H1 (cell line): Measurements from ENCODE around the gene TSHZ2. TPM values are rescaled to one million over a fixed set of nuclear protein-coding genes. Genes with fewer than 3 reads are reported as not detected.

Experiments used
- CTCF ChIA-PET: fragments of 300-600 bp; sonication (Branson Sonifier 250); formaldehyde crosslinking; loops from one replicate; lab custom pipeline; 2021; ENCODE audit not compliant: partially characterized antibody; lab: Charles Lee
- POLR2A ChIA-PET: fragments of 300-600 bp; sonication (Branson Sonifier 250); formaldehyde crosslinking; loops from one replicate; lab custom pipeline; 2021; ENCODE audit warnings: inconsistent platforms; ENCODE audit not compliant: partially characterized antibody; lab: Charles Lee
- DNase-seq, 2 experiments: peaks; one replicate each; pipeline versions ENCODE4 v3.0.0 to v3.0.0-alpha.2; 2010 to 2022; ENCODE audit warnings: low spot score in 2 of 2, low read depth in 1 of 2, mixed read lengths in 1 of 2
- FAIRE-seq: peaks from 2 replicates; lab custom pipeline; 2011; peaks lifted over from hg19 to GRCh38; lab: Jason Lieb, UNC
- H2AFZ ChIP-seq: 2 replicates; pipeline ENCODE4 v1.8.1; 2012; ENCODE audit warnings: low read length, inconsistent platforms
- H2AK5ac ChIP-seq: 2 replicates; pipeline ENCODE4 v1.6.1; 2013; ENCODE audit warnings: low read depth, low read length
- H2BK120ac ChIP-seq: replicated peaks from 2 replicates; pipeline ENCODE3; 2013; ENCODE audit warnings: low read depth, low read length, inconsistent platforms
- H2BK12ac ChIP-seq: 2 replicates; pipeline ENCODE4 v1.6.1; 2013; ENCODE audit warnings: low read depth, low read length
- H2BK15ac ChIP-seq: 2 replicates; pipeline ENCODE4 v1.6.1; 2013; ENCODE audit warnings: low read length
- H2BK20ac ChIP-seq: 2 replicates; pipeline ENCODE4 v1.6.1; 2013; ENCODE audit warnings: low read length
- H2BK5ac ChIP-seq: 2 replicates; pipeline ENCODE4 v1.6.1; 2013; ENCODE audit warnings: low read depth, low read length
- H3K14ac ChIP-seq: 2 replicates; pipeline ENCODE4 v1.6.1; 2013; ENCODE audit warnings: inconsistent platforms; ENCODE audit not compliant: insufficient read length
- H3K18ac ChIP-seq: 2 replicates; pipeline ENCODE4 v1.6.1; 2013; ENCODE audit warnings: low read length; ENCODE audit errors: extremely low read depth
- H3K23ac ChIP-seq: 2 replicates; pipeline ENCODE4 v1.6.1; 2013; ENCODE audit warnings: inconsistent platforms; ENCODE audit not compliant: insufficient read length
- H3K23me2 ChIP-seq: 2 replicates; pipeline ENCODE4 v1.6.1; 2013; ENCODE audit warnings: low read depth, low read length
- H3K27ac ChIP-seq: 2 replicates; pipeline ENCODE4 v1.6.1; 2011; ENCODE audit warnings: low read depth, low read length, inconsistent platforms
- H3K27me3 ChIP-seq, 4 experiments: replicated peaks in 1 of 4; 1 replicate in 1 of 4; 2 replicates in 3 of 4; pipeline versions ENCODE4 v1.6.1 to v1.8.1; 2011 to 2013; ENCODE audit warnings: low read length in 3 of 4, mild to moderate bottlenecking in 3 of 4, inconsistent platforms in 2 of 4, mixed read lengths in 2 of 4, moderate library complexity in 1 of 4; ENCODE audit not compliant: control insufficient read depth in 3 of 4, insufficient read depth in 3 of 4; ENCODE audit errors: extremely low read depth in 1 of 4
- H3K36me3 ChIP-seq, 4 experiments: 2 replicates each; pipeline versions ENCODE4 v1.6.1 to v1.8.1; 2011 to 2013; ENCODE audit warnings: mild to moderate bottlenecking in 4 of 4, low read length in 3 of 4, moderate library complexity in 2 of 4, control low read depth in 1 of 4, inconsistent platforms in 1 of 4; ENCODE audit not compliant: insufficient read depth in 4 of 4, control insufficient read depth in 2 of 4
- H3K4ac ChIP-seq: replicated peaks from 2 replicates; pipeline ENCODE3; 2013; ENCODE audit warnings: low read length, low read depth, mixed read lengths, inconsistent platforms; ENCODE audit not compliant: insufficient read length
- H3K4me1 ChIP-seq, 4 experiments: replicated peaks in 1 of 4; 1 replicate in 1 of 4; 2 replicates in 3 of 4; pipeline versions ENCODE4 v1.6.1 to v1.8.1; 2011 to 2013; ENCODE audit warnings: low read length in 3 of 4, inconsistent platforms in 2 of 4, mixed read lengths in 1 of 4; ENCODE audit not compliant: insufficient read depth in 4 of 4, control insufficient read depth in 3 of 4
- H3K4me2 ChIP-seq, 2 experiments: 2 replicates each; pipeline versions ENCODE4 v1.6.1 to v1.8.1; 2011 to 2013; ENCODE audit warnings: low read depth in 2 of 2, low read length in 2 of 2, control low read depth in 1 of 2, inconsistent platforms in 1 of 2, mild to moderate bottlenecking in 1 of 2; ENCODE audit not compliant: insufficient read depth in 1 of 2
- H3K4me3 ChIP-seq, 4 experiments: fragments of 200-600, 300-600 bp in 1 of 4; sonication (generic), shearing (Covaris generic), sonication (Bioruptor Twin) in 1 of 4; 2 replicates each; pipeline versions ENCODE4 v1.5.1 to v1.8.1; 2011 to 2016; ENCODE audit warnings: low read length in 4 of 4, low read depth in 3 of 4, control low read depth in 2 of 4, inconsistent platforms in 2 of 4, mild to moderate bottlenecking in 2 of 4, mixed read lengths in 1 of 4, moderate library complexity in 1 of 4; ENCODE audit not compliant: insufficient read depth in 2 of 4; ENCODE audit errors: extremely low read depth in 1 of 4
- H3K56ac ChIP-seq: replicated peaks from 2 replicates; pipeline ENCODE3; 2013; ENCODE audit warnings: low read depth, mild to moderate bottlenecking, mixed read lengths, low read length, inconsistent platforms; ENCODE audit not compliant: insufficient read length
- H3K79me1 ChIP-seq: 2 replicates; pipeline ENCODE4 v1.6.1; 2013; ENCODE audit warnings: low read depth, low read length, control low read depth
- H3K79me2 ChIP-seq, 2 experiments: 2 replicates each; pipeline versions ENCODE4 v1.6.1 to v1.8.1; 2012 to 2013; ENCODE audit warnings: low read length in 2 of 2, mild to moderate bottlenecking in 2 of 2, inconsistent platforms in 1 of 2; ENCODE audit not compliant: insufficient read depth in 2 of 2, control insufficient read depth in 1 of 2
- H3K9ac ChIP-seq, 4 experiments: replicated peaks in 1 of 4; 1 replicate in 1 of 4; 2 replicates in 3 of 4; pipeline versions ENCODE4 v1.6.1 to v1.8.1; 2011 to 2013; ENCODE audit warnings: low read depth in 3 of 4, low read length in 3 of 4, control low read depth in 2 of 4, mild to moderate bottlenecking in 2 of 4, moderate library complexity in 2 of 4, inconsistent platforms in 1 of 4; ENCODE audit errors: extremely low read depth in 1 of 4
- H3K9me3 ChIP-seq, 2 experiments: 2 replicates each; pipeline versions ENCODE4 v1.6.1 to v1.8.1; 2012 to 2013; ENCODE audit warnings: mild to moderate bottlenecking in 2 of 2, moderate library complexity in 2 of 2, control low read depth in 1 of 2, inconsistent platforms in 1 of 2, low read depth in 1 of 2, low read length in 1 of 2, mixed read lengths in 1 of 2; ENCODE audit not compliant: insufficient read depth in 2 of 2
- H4K20me1 ChIP-seq, 2 experiments: replicated peaks in 1 of 2; 2 replicates each; pipeline versions ENCODE3 to v1.8.1; 2011 to 2013; ENCODE audit warnings: inconsistent platforms in 2 of 2, low read length in 2 of 2, mild to moderate bottlenecking in 1 of 2; ENCODE audit not compliant: insufficient read depth in 2 of 2, control insufficient read depth in 1 of 2
- H4K5ac ChIP-seq: 2 replicates; pipeline ENCODE4 v1.6.1; 2013; ENCODE audit warnings: low read length, low read depth, mixed read lengths, inconsistent platforms; ENCODE audit not compliant: insufficient read length
- H4K8ac ChIP-seq: 2 replicates; pipeline ENCODE4 v1.8.0; 2013; ENCODE audit warnings: mild to moderate bottlenecking, moderate library complexity, low read length, inconsistent platforms; ENCODE audit not compliant: insufficient read depth; ENCODE audit errors: extremely low read depth
- H4K91ac ChIP-seq: replicated peaks from 2 replicates; pipeline ENCODE3; 2013; ENCODE audit warnings: low read length, mixed read lengths, inconsistent platforms; ENCODE audit not compliant: insufficient read length
- ASH2L ChIP-seq: fragments of 200-600, 300-600 bp; sonication (generic); IDR thresholded peaks from one replicate; pipeline ENCODE4 v1.7.1; 2017; ENCODE audit warnings: low read length
- CHD1 ChIP-seq: IDR thresholded peaks from 2 replicates; pipeline ENCODE4 v1.6.1; 2012; ENCODE audit warnings: low read depth, low read length, improper control_type of control experiment
- CTBP2 ChIP-seq: IDR thresholded peaks from 2 replicates; pipeline ENCODE4 v1.7.0; 2011; ENCODE audit warnings: borderline replicate concordance, mild to moderate bottlenecking, moderate library complexity, mixed read lengths, low read length; ENCODE audit not compliant: insufficient read depth, insufficient read length
- E2F6 ChIP-seq: IDR thresholded peaks from 2 replicates; pipeline ENCODE4 v1.6.1; 2012; ENCODE audit warnings: inconsistent platforms
- JUND ChIP-seq: IDR thresholded peaks from 2 replicates; pipeline ENCODE4 v1.6.1; 2011; ENCODE audit warnings: mild to moderate bottlenecking, improper control_type of control experiment, low read length
- KDM4A ChIP-seq: IDR thresholded peaks from one replicate; pipeline ENCODE4 v1.7.1; 2012; ENCODE audit warnings: low read depth, mild to moderate bottlenecking, moderate library complexity, low read length, inconsistent platforms; ENCODE audit not compliant: severe bottlenecking
- MAX ChIP-seq: IDR thresholded peaks from 2 replicates; pipeline ENCODE4 v1.6.1; 2012; ENCODE audit warnings: inconsistent platforms
- PHF8 ChIP-seq: fragments of 200-600 bp; sonication (generic); conservative IDR thresholded peaks from 2 replicates; pipeline ENCODE4 v1.7.1; 2012; ENCODE audit warnings: low read depth, mild to moderate bottlenecking, inconsistent platforms, low read length, moderate library complexity
- POLR2A ChIP-seq, 2 experiments: IDR thresholded peaks; 1 replicate in 1 of 2; 2 replicates in 1 of 2; pipeline ENCODE4 v1.6.1; 2011; ENCODE audit warnings: low read depth in 2 of 2, low read length in 2 of 2, mild to moderate bottlenecking in 2 of 2; ENCODE audit errors: control extremely low read depth in 1 of 2
- POLR2AphosphoS5 ChIP-seq: IDR thresholded peaks from 2 replicates; pipeline ENCODE4 v1.6.1; 2011; ENCODE audit warnings: low read depth, low read length
- POU5F1 ChIP-seq: IDR thresholded peaks from 2 replicates; pipeline ENCODE4 v1.6.1; 2011; ENCODE audit warnings: low read depth, mild to moderate bottlenecking, low read length, moderate library complexity
- RFX5 ChIP-seq: IDR thresholded peaks from 2 replicates; pipeline ENCODE4 v1.6.1; 2011; ENCODE audit warnings: low read depth, low read length, improper control_type of control experiment, borderline replicate concordance
- SIX5 ChIP-seq: IDR thresholded peaks from 2 replicates; pipeline ENCODE4 v1.6.1; 2011; ENCODE audit warnings: mild to moderate bottlenecking, low read depth, low read length
- SP1 ChIP-seq: IDR thresholded peaks from 2 replicates; pipeline ENCODE4 v1.6.1; 2011; ENCODE audit warnings: low read depth, low read length
- TCF12 ChIP-seq: IDR thresholded peaks from 2 replicates; pipeline ENCODE4 v1.6.1; 2011; ENCODE audit warnings: low read depth, mild to moderate bottlenecking, low read length
- WGBS, 2 experiments: shearing (Covaris generic) in 1 of 2; methylation state at CpG; one replicate each; pipeline versions ENCODE4 v1.1.6 to v1.1.7; 2013 to 2015; ENCODE audit warnings: low lambda C conversion rate in 2 of 2, mixed read lengths in 2 of 2, inconsistent platforms in 1 of 2, low coverage in 1 of 2, missing lambda C conversion rate in 1 of 2; ENCODE audit not compliant: insufficient replicate concordance in 2 of 2, insufficient coverage in 1 of 2, insufficient read length in 1 of 2; ENCODE audit errors: extremely low coverage in 1 of 2, missing lambda C conversion rate in 1 of 2; 5-methylcytosine and 5-hydroxymethylcytosine counted together
- polyA plus RNA-seq, 7 experiments: library from polyadenylated mRNA; depleted of rRNA in 3 of 7; stranded (reverse) in 5 of 7; unstranded in 2 of 7; fragments of >200 nt in 5 of 7; fragments of 200-250 nt in 2 of 7; gene quantifications; 1 replicate in 5 of 7; 2 replicates in 1 of 7; 4 replicates in 1 of 7; pipeline versions ENCODE4 v1.2.1 to v1.2.3, GENCODE V29; 2011 to 2013; ENCODE audit warnings: missing spikeins in 2 of 7, mixed read lengths in 2 of 7
- total RNA-seq: library from RNA; stranded (reverse); fragmentation: NEBNext Ultra II Directional; extraction: Animal tissue kit (Norgen Biotek cat#: 25700); gene quantifications from 2 replicates; pipeline ENCODE4 v1.2.1, GENCODE V29; 2021

Gene TSHZ2
- total and polyA plus RNA-seq, 2 of the 8 experiments (the other 6 are each of a cell fraction or from before 2014, with no cell fraction given) = 0.14 to 0.30 TPM

- Histone ChIP-seq H3K9ac (no peak overlapping the region), H3K23me2 (peaks cover 3% of the 10 kb centered on the region; the same call in 1 of the 2 replicates)
- FAIRE-seq = no peak
- no peak for TF ChIP-seq POU5F1
- no peak for TF ChIP-seq POLR2AphosphoS5
- no peak for TF ChIP-seq CTBP2
- no peak for TF ChIP-seq ASH2L
- no peak for TF ChIP-seq MAX
- no peak for TF ChIP-seq KDM4A
- no peak for TF ChIP-seq RFX5
- no peak for TF ChIP-seq PHF8
- no peak for TF ChIP-seq POLR2A (IDR thresholded peaks at IDR 0.05; ENCODE audit: control extremely low read depth in 1 of 2, low read depth in 2 of 2, low read length in 2 of 2)
- no peak for TF ChIP-seq CHD1
- no peak for TF ChIP-seq SIX5
- no peak for TF ChIP-seq SP1
- TF ChIP-seq E2F6 = no peak
- no peak for TF ChIP-seq TCF12
- TF ChIP-seq JUND = no peak
Observed at GRCh38 chr20:52999040-52999439, 26.9 kb downstream of the TSHZ2 start.

More at GRCh38 chr20:52999040-52999439, 26.9 kb downstream of the TSHZ2 start:
- Histone ChIP-seq H4K5ac (no peak overlapping the region), H3K27me3 (no peaks in the 10 kb centered on the region), H3K79me1 (no peaks in the 10 kb centered on the region), H3K4me2 (no peak overlapping the region), H3K9me3 (no peaks in the 10 kb centered on the region), H4K20me1 (no peaks in the 10 kb centered on the region), H2BK5ac (no peak overlapping the region), H4K91ac (no peak overlapping the region), H2AK5ac (no peak overlapping the region), H2AFZ (no peak overlapping the region), H4K8ac (no peak overlapping the region), H3K27ac (no peak overlapping the region), H3K4me1 (no peaks in the 10 kb centered on the region), H3K36me3 (no peaks in the 10 kb centered on the region), H3K4me3 (no peak overlapping the region), H2BK120ac (no peak overlapping the region), H2BK20ac (no peak overlapping the region), H3K56ac (no peak overlapping the region), H3K18ac (no peak overlapping the region), H2BK12ac (no peak overlapping the region), H3K79me2 (no peaks in the 10 kb centered on the region), H3K14ac (no peak overlapping the region), H2BK15ac (no peak overlapping the region), H3K4ac (no peak overlapping the region), H3K23ac (no peak overlapping the region)
- ChIA-PET CTCF (no interaction called here), POLR2A (interaction anchor here (0.9 kb wide), 1 partner anchor 37 kb away, joined by 3 read pairs; no protein-coding TSS in a partner anchor)
- WGBS, 2 experiments = 95% methylated on average over 2 of the region's 2 CpGs; no CpG with 5 or more reads in 1 of the 2 experiments
- no peak for DNase-seq
